GM18867 (cell line): ENCODE results near the gene ODC1.
"Not testable (repeated sequence)": the region's sequence is repeated elsewhere in the genome, so short reads cannot be mapped to it uniquely, and the experiment has no call there.

Source experiments
- ATAC-seq: cut with Tn5 transposase; IDR thresholded peaks from one replicate; pipeline ENCODE4 v1.9.1; 2021; ENCODE audit warnings: mild to moderate bottlenecking, moderate library complexity; ENCODE audit not compliant: unreplicated experiment

ODC1 gene

GRCh38 chr2:10453905-10454298, 5.8 kb upstream of the ODC1 start:
- no peak for ATAC-seq

- ATAC-seq = no peak
Observed at GRCh38 chr2:10452956-10453904, 5.1 kb upstream of the ODC1 start.

GRCh38 chr2:10452312-10452711, 4.2 kb upstream of the ODC1 start:
- no peak for ATAC-seq

GRCh38 chr2:10451819-10452218, 3.7 kb upstream of the ODC1 start:
- ATAC-seq = no peak

GRCh38 chr2:10449838-10450691, 1.9 kb upstream of the ODC1 start:
- no peak for ATAC-seq

- no peak for ATAC-seq
Observed at GRCh38 chr2:10449486-10449831, 1.3 kb upstream of the ODC1 start.

- ATAC-seq = peak; percentile 54
Observed at GRCh38 chr2:10448576-10449485, 704 bp upstream of the ODC1 start.

- peak; percentile 32 for ATAC-seq
Observed at GRCh38 chr2:10447300-10447894, 730 bp downstream of the ODC1 start.

- ATAC-seq = no peak
Observed at GRCh38 chr2:10446631-10447030, 1.5 kb downstream of the ODC1 start.

- no peak for ATAC-seq
Observed at GRCh38 chr2:10444463-10444862, 3.7 kb downstream of the ODC1 start.

- not testable (repeated sequence) for ATAC-seq
Observed at GRCh38 chr2:10442469-10443126, 5.5 kb downstream of the ODC1 start.

- ATAC-seq = no peak
Observed at GRCh38 chr2:10441948-10442347, 6.2 kb downstream of the ODC1 start.

- ATAC-seq = no peak
Observed at GRCh38 chr2:10440736-10441135, 7.4 kb downstream of the ODC1 start.

- ATAC-seq = no peak
Observed at GRCh38 chr2:10439971-10440370, 8.2 kb downstream of the ODC1 start.

GRCh38 chr2:10439185-10439879, 8.8 kb downstream of the ODC1 start:
- ATAC-seq = no peak

GRCh38 chr2:10438688-10439087, 9.4 kb downstream of the ODC1 start:
- no peak for ATAC-seq

- ATAC-seq = no peak
Observed at GRCh38 chr2:10437806-10438205, 10.3 kb downstream of the ODC1 start.

- no peak for ATAC-seq
Observed at GRCh38 chr2:10436583-10437110, 11.5 kb downstream of the ODC1 start.

- ATAC-seq = no peak
Observed at GRCh38 chr2:10435820-10436204, 12.3 kb downstream of the ODC1 start.
